GM13977 (cell line): ENCODE results near the gene IFNB1.

Experiments used
- DNase-seq: peaks from one replicate; pipeline ENCODE4 v3.0.0; 2012; ENCODE audit warnings: low spot score
- in situ Hi-C: fragments of 300-500 bp; cut with MboI; formaldehyde crosslinking; loops from one replicate; pipeline ENCODE4 v1.12.0; 2022; ENCODE audit warnings: low sequenced_read_pairs, low pct_unique_long_range_greater_than_20kb, mixed read lengths, inconsistent platforms; ENCODE audit not compliant: unreplicated experiment
- TF ChIP-seq, protein P1 (sequence below): IDR thresholded peaks from 2 replicates; pipeline ENCODE4 v1.5.1; 2012; ENCODE audit warnings: mild to moderate bottlenecking, control low read depth; ENCODE audit not compliant: insufficient read depth; ENCODE audit errors: extremely low read depth, missing control alignments

The IFNB1 gene

DNA sequence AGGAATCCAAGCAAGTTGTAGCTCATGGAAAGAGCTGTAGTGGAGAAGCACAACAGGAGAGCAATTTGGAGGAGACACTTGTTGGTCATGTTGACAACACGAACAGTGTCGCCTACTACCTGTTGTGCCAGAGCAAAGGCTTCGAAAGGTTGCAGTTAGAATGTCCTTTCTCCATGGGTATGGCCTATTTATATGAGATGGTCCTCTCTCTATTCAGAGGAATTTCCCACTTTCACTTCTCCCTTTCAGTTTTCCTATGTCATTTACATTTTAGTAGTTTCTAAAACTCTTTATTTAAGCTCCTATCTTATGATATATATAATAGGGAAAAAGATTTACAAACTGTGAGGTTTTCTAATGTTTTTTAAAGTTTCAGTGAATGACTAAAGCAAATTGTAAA, at the start of gene IFNB1:
Gene IFNB1, minus strand, starts transcription at position 162 of the 400 bp plus-strand sequence. Its CDS starts 73 bp downstream, at position 89.
- no peak for DNase-seq
- in situ Hi-C loops: no loop called here
- TF ChIP-seq, protein P1, sequence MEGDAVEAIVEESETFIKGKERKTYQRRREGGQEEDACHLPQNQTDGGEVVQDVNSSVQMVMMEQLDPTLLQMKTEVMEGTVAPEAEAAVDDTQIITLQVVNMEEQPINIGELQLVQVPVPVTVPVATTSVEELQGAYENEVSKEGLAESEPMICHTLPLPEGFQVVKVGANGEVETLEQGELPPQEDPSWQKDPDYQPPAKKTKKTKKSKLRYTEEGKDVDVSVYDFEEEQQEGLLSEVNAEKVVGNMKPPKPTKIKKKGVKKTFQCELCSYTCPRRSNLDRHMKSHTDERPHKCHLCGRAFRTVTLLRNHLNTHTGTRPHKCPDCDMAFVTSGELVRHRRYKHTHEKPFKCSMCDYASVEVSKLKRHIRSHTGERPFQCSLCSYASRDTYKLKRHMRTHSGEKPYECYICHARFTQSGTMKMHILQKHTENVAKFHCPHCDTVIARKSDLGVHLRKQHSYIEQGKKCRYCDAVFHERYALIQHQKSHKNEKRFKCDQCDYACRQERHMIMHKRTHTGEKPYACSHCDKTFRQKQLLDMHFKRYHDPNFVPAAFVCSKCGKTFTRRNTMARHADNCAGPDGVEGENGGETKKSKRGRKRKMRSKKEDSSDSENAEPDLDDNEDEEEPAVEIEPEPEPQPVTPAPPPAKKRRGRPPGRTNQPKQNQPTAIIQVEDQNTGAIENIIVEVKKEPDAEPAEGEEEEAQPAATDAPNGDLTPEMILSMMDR: no peak

- TF ChIP-seq, protein P1: no peak
- DNase-seq: no peak
- in situ Hi-C loops: loop anchor here (25.0 kb wide), 2 partner anchors 234 to 759 kb away; no protein-coding TSS in a partner anchor
Measured at GRCh38 chr9:21121595-21122251, 44.0 kb upstream of the IFNB1 start.

GRCh38 chr9:21121079-21121478, 43.3 kb upstream of the IFNB1 start:
- DNase-seq: no peak
- in situ Hi-C loops: loop anchor here (25.0 kb wide), 2 partner anchors 234 to 759 kb away; no protein-coding TSS in a partner anchor
- TF ChIP-seq, protein P1: no peak

- DNase-seq: no peak
- in situ Hi-C loops: loop anchor here (10.0 to 25.0 kb wide), 3 partner anchors 232 to 757 kb away; partner anchors contain the start of gene MLLT3
- TF ChIP-seq, protein P1: no peak
Measured at GRCh38 chr9:21119093-21119770, 41.5 kb upstream of the IFNB1 start.

DNA sequence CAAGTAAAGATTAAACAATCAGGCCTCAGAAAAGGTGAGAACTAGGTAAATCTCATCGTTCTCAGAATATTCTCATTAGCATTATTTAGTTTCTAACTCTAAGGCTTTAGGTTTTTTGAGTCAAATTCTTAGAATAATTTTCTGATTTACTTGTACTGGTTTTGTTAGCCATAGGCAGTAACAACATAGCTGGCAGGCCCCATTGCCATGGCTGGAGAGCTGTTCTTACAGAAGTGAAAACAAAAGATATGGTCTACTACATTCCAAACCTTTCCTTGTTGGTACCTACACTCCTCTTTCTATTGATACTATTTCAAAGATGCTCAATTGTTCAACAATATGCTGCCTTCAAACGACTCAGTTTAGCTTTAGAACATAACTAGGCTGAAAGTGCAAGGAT, 36.6 kb upstream of the IFNB1 start:
- TF ChIP-seq, protein P1: no peak
- no peak for DNase-seq
- in situ Hi-C loops: loop anchor here (10.0 to 25.0 kb wide), 3 partner anchors 227 to 752 kb away; partner anchors contain the start of gene MLLT3

GRCh38 chr9:21110708-21111576, 33.2 kb upstream of the IFNB1 start:
- in situ Hi-C loops: loop anchor here (10.0 to 25.0 kb wide), 3 partner anchors 224 to 749 kb away; partner anchors contain the start of gene MLLT3
- DNase-seq: peak; percentile 57
- TF ChIP-seq, protein P1: peak; percentile 75
